WTC11 (cell line): ENCODE data around the gene KCNJ11.

Experiments used
- ZNF423 ChIP-seq: fragments of 250-450 bp; sonication (Bioruptor Pico); IDR thresholded peaks from 2 replicates; pipeline ENCODE4 v2.1.2; 2022; ENCODE audit warnings: mild to moderate bottlenecking, moderate library complexity
- TF ChIP-seq, protein P1 (sequence below): fragments of 200-600 bp; IDR thresholded peaks from 2 replicates; pipeline ENCODE4 v1.8.0; 2022; ENCODE audit warnings: antibody characterized with exemption

DNA sequence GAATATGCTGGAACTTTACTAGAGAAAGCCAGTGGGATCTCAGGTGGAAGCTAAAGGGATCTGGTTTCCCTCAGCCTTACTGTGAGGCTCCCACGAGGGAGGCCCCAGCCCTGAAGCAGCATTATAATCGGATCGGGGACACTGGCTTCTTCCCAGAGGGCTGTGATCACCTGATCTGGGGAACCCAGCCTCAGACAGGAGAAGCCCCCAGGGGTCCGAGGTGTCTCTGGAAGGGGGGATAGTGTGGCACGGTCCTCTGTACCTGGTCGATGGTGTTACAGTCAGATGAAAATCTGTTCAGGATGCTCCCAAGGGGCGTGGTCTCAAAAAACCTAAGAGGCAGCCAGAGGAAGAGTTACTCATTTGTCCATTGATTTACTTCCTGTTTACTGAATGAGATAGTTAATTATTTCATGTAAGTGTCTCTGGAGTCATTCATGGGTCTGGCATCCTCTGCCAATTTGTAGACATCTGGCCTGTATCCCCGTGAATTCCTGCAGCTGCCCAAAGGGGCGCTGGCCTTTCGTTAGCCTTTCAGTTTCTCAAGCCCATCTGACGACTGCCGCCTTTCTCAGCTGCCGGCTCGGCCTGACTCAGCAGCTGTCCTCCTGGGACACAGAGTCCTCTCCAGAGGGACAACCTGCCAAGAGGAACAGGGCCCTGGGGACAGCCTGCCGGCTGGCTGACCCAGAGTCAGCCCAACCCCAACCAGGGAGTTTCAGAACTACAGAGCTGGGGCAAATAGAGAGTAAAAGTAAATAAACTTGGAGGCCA lies 17.0 kb upstream of the KCNJ11 start:
- TF ChIP-seq ZNF423: no peak
- TF ChIP-seq, protein P1, sequence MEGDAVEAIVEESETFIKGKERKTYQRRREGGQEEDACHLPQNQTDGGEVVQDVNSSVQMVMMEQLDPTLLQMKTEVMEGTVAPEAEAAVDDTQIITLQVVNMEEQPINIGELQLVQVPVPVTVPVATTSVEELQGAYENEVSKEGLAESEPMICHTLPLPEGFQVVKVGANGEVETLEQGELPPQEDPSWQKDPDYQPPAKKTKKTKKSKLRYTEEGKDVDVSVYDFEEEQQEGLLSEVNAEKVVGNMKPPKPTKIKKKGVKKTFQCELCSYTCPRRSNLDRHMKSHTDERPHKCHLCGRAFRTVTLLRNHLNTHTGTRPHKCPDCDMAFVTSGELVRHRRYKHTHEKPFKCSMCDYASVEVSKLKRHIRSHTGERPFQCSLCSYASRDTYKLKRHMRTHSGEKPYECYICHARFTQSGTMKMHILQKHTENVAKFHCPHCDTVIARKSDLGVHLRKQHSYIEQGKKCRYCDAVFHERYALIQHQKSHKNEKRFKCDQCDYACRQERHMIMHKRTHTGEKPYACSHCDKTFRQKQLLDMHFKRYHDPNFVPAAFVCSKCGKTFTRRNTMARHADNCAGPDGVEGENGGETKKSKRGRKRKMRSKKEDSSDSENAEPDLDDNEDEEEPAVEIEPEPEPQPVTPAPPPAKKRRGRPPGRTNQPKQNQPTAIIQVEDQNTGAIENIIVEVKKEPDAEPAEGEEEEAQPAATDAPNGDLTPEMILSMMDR: no peak
